Endothelial cell of umbilical vein (primary cell): ENCODE results near the gene MT1M. TPM values are rescaled to one million over a fixed set of nuclear protein-coding genes. Genes with fewer than 3 reads are reported as not detected.

Experiments used
- BruUV-seq: library from RNA; stranded (reverse); fragments of 400-500 nt; replicated peaks from 2 replicates; lab custom pipeline; 2021; lab: Mats Ljungman, UMichigan
- CTCF ChIA-PET: fragments of 300-600, 350-600 bp; sonication (Branson Sonifier 250); formaldehyde crosslinking; loops from one replicate; lab custom pipeline; 2021; ENCODE audit warnings: antibody characterized with exemption, inconsistent platforms; lab: Charles Lee
- POLR2A ChIA-PET: fragments of 300-600, 350-600 bp; sonication (Branson Sonifier 250); formaldehyde crosslinking; loops from one replicate; lab custom pipeline; 2021; ENCODE audit warnings: antibody characterized with exemption, inconsistent platforms; lab: Charles Lee
- DNase-seq: peaks from one replicate; pipeline ENCODE4 v3.0.0-alpha.2; 2011; ENCODE audit warnings: low read depth, low spot score
- FAIRE-seq: peaks from 2 replicates; lab custom pipeline; 2011; peaks lifted over from hg19 to GRCh38; lab: Jason Lieb, UNC
- H2AFZ ChIP-seq: 2 replicates; pipeline ENCODE4 v1.6.0; 2012; ENCODE audit warnings: low read depth, low read length, control low read depth, inconsistent platforms
- H3K27ac ChIP-seq: 2 replicates; pipeline ENCODE4 v1.5.1; 2011; ENCODE audit warnings: low read depth, mild to moderate bottlenecking, control low read depth, low read length, moderate library complexity; ENCODE audit not compliant: insufficient read depth
- H3K27me3 ChIP-seq, 2 experiments: 2 replicates each; pipeline versions ENCODE4 v1.6.0 to v1.6.1; 2011; ENCODE audit warnings: low read length in 2 of 2, mixed read lengths in 1 of 2; ENCODE audit not compliant: control insufficient read depth in 2 of 2, insufficient read depth in 2 of 2
- H3K36me3 ChIP-seq, 2 experiments: 2 replicates in 1 of 2; 3 replicates in 1 of 2; pipeline ENCODE4 v1.5.1; 2011; ENCODE audit warnings: low read length in 2 of 2, mild to moderate bottlenecking in 1 of 2, moderate library complexity in 1 of 2; ENCODE audit not compliant: control insufficient read depth in 2 of 2, insufficient read depth in 2 of 2; ENCODE audit errors: extremely low read depth in 1 of 2
- H3K4me1 ChIP-seq: 3 replicates; pipeline ENCODE4 v1.5.1; 2011; ENCODE audit warnings: mild to moderate bottlenecking, low read length; ENCODE audit not compliant: control insufficient read depth, insufficient read depth; ENCODE audit errors: extremely low read depth
- H3K4me2 ChIP-seq: 2 replicates; pipeline ENCODE4 v1.6.1; 2011; ENCODE audit warnings: low read length, control low read depth, mixed read lengths; ENCODE audit not compliant: insufficient read depth
- H3K4me3 ChIP-seq, 3 experiments: fragments of 200-600 bp in 1 of 3; sonication (generic), shearing (Covaris generic) in 1 of 3; replicated peaks in 1 of 3; 2 replicates each; pipeline ENCODE4 v1.5.1; 2011 to 2016; ENCODE audit warnings: control low read depth in 3 of 3, low read length in 3 of 3, mild to moderate bottlenecking in 2 of 3, inconsistent platforms in 1 of 3, low read depth in 1 of 3, moderate library complexity in 1 of 3; ENCODE audit not compliant: insufficient read depth in 1 of 3
- H3K79me2 ChIP-seq: 2 replicates; pipeline ENCODE4 v1.6.0; 2012; ENCODE audit warnings: low read length, inconsistent platforms; ENCODE audit not compliant: control insufficient read depth, insufficient read depth
- H3K9ac ChIP-seq: replicated peaks from 2 replicates; pipeline ENCODE3; 2011; ENCODE audit warnings: low read length, control low read depth; ENCODE audit not compliant: insufficient read depth; ENCODE audit errors: extremely low read depth
- H3K9me1 ChIP-seq: replicated peaks from 3 replicates; pipeline ENCODE4 v1.6.0; 2011; ENCODE audit warnings: mild to moderate bottlenecking, low read length; ENCODE audit not compliant: control insufficient read depth, insufficient read depth; ENCODE audit errors: extremely low read depth
- H3K9me3 ChIP-seq: replicated peaks from 2 replicates; pipeline ENCODE4 v1.5.1; 2012; ENCODE audit warnings: low read length, inconsistent platforms; ENCODE audit not compliant: control insufficient read depth, insufficient read depth
- H4K20me1 ChIP-seq: replicated peaks from 2 replicates; pipeline ENCODE3; 2011; ENCODE audit warnings: mild to moderate bottlenecking, low read length; ENCODE audit not compliant: control insufficient read depth, insufficient read depth; ENCODE audit errors: extremely low read depth
- CTCF ChIP-seq, 2 donors: IDR thresholded peaks; 1 replicate in 1 of 2; 2 replicates in 1 of 2; pipeline ENCODE4 v1.5.1; 2011; ENCODE audit warnings: low read length in 2 of 2, mild to moderate bottlenecking in 2 of 2, moderate library complexity in 2 of 2, control low read depth in 1 of 2, inconsistent platforms in 1 of 2, low read depth in 1 of 2; ENCODE audit not compliant: insufficient read depth in 1 of 2; ENCODE audit errors: extremely low read depth in 1 of 2
- GATA2 ChIP-seq: IDR thresholded peaks from 2 replicates; pipeline ENCODE4 v1.7.0; 2011; ENCODE audit warnings: low read depth, mild to moderate bottlenecking, moderate library complexity, mixed read lengths, low read length; ENCODE audit not compliant: insufficient read length, insufficient read depth
- MYC ChIP-seq: IDR thresholded peaks from one replicate; pipeline ENCODE4 v1.6.1; 2011; ENCODE audit warnings: mild to moderate bottlenecking, low read depth, low read length
- dilution Hi-C: fragments of 300-500 bp; cut with MboI; formaldehyde crosslinking; loops from one replicate; pipeline ENCODE4 v1.15.0; 2019; ENCODE audit warnings: low sequenced_read_pairs; ENCODE audit not compliant: extremely low pct_ligation_motif_present
- intact Hi-C: fragments of 100-400 bp; cut with micrococcal nuclease; formaldehyde crosslinking; loops from one replicate; pipeline ENCODE4 v1.10.0; 2022
- polyA plus RNA-seq, 4 experiments: library from polyadenylated mRNA; depleted of rRNA in 3 of 4; stranded (reverse) in 3 of 4; unstranded in 1 of 4; fragments of >200 nt; gene quantifications; 2 replicates each; pipeline versions ENCODE4 v1.2.1 to v1.2.3, GENCODE V29; 2011 to 2012; ENCODE audit warnings: missing spikeins in 1 of 4
- total RNA-seq: library from RNA; stranded (reverse); gene quantifications from 2 replicates; pipeline ENCODE4 v1.2.3, GENCODE V29; 2021

Gene MT1M
- total and polyA plus RNA-seq, 2 donors (not counting 3 experiments of a cell fraction or from before 2014, with no cell fraction given) = 4.3 to 4.6 TPM

GRCh38 chr16:56603589-56603988, 28.9 kb upstream of the MT1M start:
- Histone ChIP-seq H3K27ac (no peak overlapping the region), H3K4me1 (peaks cover 28% of the 10 kb centered on the region), H4K20me1 (no peaks in the 10 kb centered on the region), H3K79me2 (peaks cover 2% of the 10 kb centered on the region), H2AFZ (no peak overlapping the region), H3K4me3 (no peak overlapping the region), H3K9me3 (no peaks in the 10 kb centered on the region), H3K4me2 (no peak overlapping the region), H3K27me3 (no peaks in the 10 kb centered on the region), H3K36me3 (no peaks in the 10 kb centered on the region), H3K9ac (no peak overlapping the region), H3K9me1 (no peaks in the 10 kb centered on the region)
- POLR2A ChIA-PET = no interaction called here
- intact Hi-C loops = loop anchor here (1.0 kb wide), 1 partner anchor 99 kb away; no protein-coding TSS in a partner anchor
- CTCF ChIA-PET = interaction anchor here (0.6 to 7.8 kb wide), 30 partner anchors 9 to 190 kb away, joined by 3 to 118 read pairs (median 5); partner anchors contain the start of genes MT1A, MT1E, MT1M and MT1X
- DNase-seq (peak; percentile 51), FAIRE-seq (peak; percentile 71)
- dilution Hi-C loops = no loop called here
- no peak for TF ChIP-seq GATA2
- TF ChIP-seq CTCF (IDR thresholded peaks at IDR 0.05; ENCODE audit: extremely low read depth in 1 of 2, insufficient read depth in 1 of 2, low read depth in 1 of 2, low read length in 2 of 2) = peak; percentile 31 to 53
- no peak for TF ChIP-seq MYC
- no TSS peak for BruUV-seq

GRCh38 chr16:56604966-56605365, 27.5 kb upstream of the MT1M start:
- Histone ChIP-seq H3K79me2 (peaks cover 10% of the 10 kb centered on the region), H2AFZ (no peak overlapping the region), H3K9me1 (no peaks in the 10 kb centered on the region), H3K4me3 (no peak overlapping the region), H4K20me1 (no peaks in the 10 kb centered on the region), H3K9me3 (no peaks in the 10 kb centered on the region), H3K4me2 (no peak overlapping the region), H3K4me1 (peaks cover 30% of the 10 kb centered on the region), H3K9ac (no peak overlapping the region), H3K27me3 (no peaks in the 10 kb centered on the region), H3K27ac (peak overlapping the region; percentile 99), H3K36me3 (no peaks in the 10 kb centered on the region)
- intact Hi-C loops = no loop called here
- POLR2A ChIA-PET = interaction anchor here (3.4 kb wide), 1 partner anchor 21 kb away, joined by 20 read pairs; the partner anchor contains the start of gene MT1E
- FAIRE-seq (no peak), DNase-seq (no peak)
- dilution Hi-C loops = no loop called here
- BruUV-seq = no TSS peak
- CTCF ChIA-PET = interaction anchor here (1.5 to 7.8 kb wide), 5 partner anchors 13 to 97 kb away, joined by 4 to 118 read pairs (median 14); partner anchors contain the start of gene MT1A
- TF ChIP-seq CTCF (IDR thresholded peaks at IDR 0.05; ENCODE audit: extremely low read depth in 1 of 2, insufficient read depth in 1 of 2, low read depth in 1 of 2, low read length in 2 of 2) = no peak
